ENCODE measurements around the gene AP4B1.

DNA sequence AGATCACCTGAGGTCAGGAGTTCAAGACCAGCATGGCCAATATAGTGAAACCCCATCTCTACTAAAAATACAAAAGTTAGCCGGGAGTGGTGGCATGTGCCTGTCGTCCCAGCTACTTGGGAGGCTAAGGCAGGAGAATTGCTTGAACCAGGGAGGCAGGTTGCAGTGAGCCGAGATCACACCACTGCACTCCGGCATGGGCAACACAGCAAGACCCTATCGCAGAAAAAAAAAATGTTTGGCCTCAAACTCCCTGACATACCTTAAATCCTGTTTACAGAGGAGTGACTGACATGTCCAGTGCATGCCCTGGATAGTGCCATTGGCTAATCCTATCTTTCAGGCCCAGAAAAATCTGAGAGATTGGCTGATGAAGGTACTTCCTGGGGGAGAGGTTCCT lies 12.4 kb upstream of the AP4B1 start:
- TF ChIP-seq, protein P1, sequence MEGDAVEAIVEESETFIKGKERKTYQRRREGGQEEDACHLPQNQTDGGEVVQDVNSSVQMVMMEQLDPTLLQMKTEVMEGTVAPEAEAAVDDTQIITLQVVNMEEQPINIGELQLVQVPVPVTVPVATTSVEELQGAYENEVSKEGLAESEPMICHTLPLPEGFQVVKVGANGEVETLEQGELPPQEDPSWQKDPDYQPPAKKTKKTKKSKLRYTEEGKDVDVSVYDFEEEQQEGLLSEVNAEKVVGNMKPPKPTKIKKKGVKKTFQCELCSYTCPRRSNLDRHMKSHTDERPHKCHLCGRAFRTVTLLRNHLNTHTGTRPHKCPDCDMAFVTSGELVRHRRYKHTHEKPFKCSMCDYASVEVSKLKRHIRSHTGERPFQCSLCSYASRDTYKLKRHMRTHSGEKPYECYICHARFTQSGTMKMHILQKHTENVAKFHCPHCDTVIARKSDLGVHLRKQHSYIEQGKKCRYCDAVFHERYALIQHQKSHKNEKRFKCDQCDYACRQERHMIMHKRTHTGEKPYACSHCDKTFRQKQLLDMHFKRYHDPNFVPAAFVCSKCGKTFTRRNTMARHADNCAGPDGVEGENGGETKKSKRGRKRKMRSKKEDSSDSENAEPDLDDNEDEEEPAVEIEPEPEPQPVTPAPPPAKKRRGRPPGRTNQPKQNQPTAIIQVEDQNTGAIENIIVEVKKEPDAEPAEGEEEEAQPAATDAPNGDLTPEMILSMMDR (IDR thresholded peaks at IDR 0.05), result no peak
- TF ChIP-seq POLR2A (IDR thresholded peaks at IDR 0.05), result no peak

Data from lower leg skin (tissue), 3 donors.